HG03442 (cell line): Measurements from ENCODE around the gene DOC2B.
"Not testable (repeated sequence)": the region's sequence is repeated elsewhere in the genome, so short reads cannot be mapped to it uniquely, and the experiment has no call there.

Experiments
- ATAC-seq: cut with Tn5 transposase; IDR thresholded peaks from one replicate; pipeline ENCODE4 v1.9.1; 2021; ENCODE audit warnings: mild to moderate bottlenecking, moderate library complexity; ENCODE audit not compliant: unreplicated experiment

The DOC2B gene

DNA sequence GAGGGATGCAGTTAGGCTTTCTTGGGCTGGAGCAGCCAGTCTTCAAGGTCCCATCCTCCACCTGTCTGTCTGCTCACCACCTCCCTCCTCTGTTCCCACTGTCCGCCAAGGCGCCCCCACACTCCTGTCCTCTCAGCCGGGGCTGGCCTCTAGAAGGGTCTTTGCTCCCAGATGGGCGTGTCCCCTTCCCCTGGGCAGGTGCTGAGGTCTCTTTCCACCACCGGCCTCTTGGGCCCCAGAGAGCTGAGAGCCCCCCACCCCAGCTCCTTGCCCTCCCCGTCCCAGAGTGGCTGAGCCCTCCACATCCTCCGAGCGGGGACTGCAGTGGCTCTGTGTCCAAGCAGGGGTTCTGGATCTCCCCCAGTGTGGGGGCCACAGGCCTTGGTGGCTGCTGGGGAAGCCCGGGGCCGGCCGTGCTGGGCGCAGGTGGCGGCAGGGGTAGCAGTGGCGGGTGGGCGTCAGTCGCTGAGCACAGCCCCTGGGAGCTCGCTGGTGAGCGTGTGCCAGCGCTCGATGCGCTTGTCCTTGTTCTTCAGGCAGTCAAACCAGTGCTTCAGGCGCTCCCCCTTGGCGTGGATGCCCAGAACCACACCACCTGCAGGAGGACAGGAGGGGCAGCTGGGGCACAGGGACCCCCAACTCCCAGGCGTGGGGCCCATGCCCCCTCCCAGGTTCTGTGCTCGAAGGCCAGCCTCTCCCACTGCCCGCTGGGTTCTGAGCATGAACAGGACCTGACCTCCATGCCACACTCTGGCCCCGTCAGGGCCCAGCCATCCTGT, 34.3 kb downstream of the DOC2B start:
- no peak for ATAC-seq

DNA sequence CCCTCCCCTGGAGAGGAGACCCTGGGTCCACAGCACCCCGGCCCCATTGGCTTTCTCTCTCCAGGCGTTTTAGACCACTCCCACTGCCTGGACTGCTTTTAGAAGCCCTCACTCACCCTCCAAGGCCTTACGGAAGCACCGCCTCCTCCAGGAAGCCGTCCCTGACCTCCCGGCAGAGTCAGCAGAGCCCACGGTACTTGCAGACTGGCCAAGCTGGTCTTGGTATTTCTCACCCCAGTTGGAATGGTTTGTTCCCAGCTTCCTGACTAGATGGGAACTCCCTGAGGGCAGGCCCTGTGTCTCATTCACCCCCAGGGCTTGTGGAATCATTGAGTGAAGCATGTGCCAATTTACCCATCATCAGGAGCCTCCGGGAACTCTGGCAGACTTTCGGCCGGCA, 34.9 kb downstream of the DOC2B start:
- no peak for ATAC-seq

DNA sequence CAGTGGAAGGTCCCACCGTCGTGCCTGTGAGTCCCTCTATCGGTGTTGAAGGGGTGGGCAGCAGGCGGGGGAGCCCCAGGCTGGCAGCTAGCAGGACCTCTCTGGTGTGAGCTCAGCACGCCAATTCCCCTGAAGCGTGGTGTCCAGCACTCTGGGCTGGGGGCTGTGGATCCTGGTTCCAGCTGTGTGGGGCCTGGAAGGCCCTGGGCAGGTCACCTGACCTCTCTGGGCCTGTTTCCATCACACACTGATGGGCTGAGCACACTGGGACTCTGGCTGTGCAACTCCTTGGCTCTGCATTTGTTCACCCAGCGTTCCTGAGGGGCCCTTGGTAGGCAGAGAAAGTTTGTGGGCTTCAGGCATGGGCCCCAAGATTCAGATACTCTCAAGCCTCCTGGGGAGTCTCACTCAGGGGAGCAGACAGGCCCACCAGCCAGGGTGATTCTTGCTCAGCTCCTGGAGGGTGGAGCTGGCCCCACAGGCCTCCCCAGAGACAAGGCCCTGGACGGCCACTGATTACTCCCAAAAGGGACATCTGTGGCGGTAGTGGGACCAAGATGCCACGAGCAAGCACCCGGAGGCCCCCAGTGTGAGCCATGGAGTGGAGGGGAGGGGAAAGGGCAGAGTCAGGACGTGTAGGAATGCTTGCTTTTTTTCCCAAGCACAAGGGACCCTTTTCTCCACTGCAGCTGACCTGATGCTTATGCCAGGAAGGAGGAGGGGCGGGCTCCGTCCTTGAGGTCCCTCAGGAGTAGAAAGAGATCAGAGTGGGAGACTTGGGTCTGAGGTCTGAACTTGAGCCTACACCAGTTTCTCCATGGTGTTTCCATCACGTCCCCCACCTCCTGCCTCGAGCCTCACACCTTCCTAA, 35.5 kb downstream of the DOC2B start:
- ATAC-seq: no peak

DNA sequence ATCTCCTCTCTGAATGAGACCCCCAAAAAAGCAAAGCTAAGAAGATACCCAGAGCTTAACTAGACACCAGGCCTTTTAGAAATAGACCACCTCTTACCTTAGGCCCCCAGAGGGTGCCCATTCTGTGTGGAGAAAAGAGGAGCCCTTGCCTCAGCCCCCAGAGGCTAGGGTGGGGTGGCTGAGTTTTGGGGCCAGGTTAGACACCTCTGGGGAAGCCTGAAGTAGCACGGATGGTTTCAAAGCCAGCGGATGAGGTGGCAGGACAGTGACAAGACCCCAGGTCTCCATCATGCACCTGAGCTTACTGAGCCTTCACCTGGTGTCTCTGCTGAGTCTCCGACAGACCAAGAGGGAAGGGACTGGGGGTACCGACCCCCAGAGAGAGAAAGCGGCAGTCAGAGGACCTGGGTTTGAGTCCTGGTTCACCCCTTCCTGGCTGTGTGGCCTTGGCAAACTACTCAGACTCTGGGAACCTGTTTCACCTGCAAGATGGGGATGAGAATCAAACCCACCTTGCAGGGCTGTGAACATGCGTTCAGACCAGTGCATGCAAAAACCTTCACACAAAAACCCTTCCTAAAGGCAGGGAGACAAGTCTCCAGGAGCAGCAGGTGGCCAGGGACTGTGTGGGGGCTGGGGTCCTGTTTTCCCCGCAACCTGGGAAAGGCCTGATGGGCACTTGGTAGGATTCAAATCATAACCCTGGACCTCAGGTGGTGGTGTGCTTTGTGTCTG, 36.3 kb downstream of the DOC2B start:
- no peak for ATAC-seq

DNA sequence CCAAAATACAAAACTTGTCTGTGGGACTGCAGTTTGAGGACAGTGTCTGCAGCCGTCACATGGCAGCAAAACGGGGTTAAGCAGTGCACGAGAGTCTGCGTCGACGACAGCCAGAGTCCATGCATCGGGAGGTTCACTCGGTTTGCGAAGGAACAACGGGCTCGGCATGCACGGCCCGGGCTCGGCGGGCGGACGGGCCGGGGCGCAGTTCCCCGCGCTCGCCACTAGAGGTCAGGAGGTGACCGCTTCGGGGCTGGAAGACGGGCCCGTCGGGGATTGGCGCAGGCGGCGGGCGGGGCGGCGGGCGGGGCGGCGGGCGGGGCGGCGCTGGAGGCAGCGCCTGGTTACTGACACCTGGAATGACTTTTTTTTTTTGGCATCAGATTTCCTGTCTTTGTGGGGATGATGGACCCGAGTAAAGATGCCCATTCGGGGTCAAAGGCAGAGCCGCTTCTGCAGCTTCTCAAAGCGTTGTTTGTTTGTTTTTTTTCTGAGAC, 37.6 kb downstream of the DOC2B start:
- no peak for ATAC-seq

DNA sequence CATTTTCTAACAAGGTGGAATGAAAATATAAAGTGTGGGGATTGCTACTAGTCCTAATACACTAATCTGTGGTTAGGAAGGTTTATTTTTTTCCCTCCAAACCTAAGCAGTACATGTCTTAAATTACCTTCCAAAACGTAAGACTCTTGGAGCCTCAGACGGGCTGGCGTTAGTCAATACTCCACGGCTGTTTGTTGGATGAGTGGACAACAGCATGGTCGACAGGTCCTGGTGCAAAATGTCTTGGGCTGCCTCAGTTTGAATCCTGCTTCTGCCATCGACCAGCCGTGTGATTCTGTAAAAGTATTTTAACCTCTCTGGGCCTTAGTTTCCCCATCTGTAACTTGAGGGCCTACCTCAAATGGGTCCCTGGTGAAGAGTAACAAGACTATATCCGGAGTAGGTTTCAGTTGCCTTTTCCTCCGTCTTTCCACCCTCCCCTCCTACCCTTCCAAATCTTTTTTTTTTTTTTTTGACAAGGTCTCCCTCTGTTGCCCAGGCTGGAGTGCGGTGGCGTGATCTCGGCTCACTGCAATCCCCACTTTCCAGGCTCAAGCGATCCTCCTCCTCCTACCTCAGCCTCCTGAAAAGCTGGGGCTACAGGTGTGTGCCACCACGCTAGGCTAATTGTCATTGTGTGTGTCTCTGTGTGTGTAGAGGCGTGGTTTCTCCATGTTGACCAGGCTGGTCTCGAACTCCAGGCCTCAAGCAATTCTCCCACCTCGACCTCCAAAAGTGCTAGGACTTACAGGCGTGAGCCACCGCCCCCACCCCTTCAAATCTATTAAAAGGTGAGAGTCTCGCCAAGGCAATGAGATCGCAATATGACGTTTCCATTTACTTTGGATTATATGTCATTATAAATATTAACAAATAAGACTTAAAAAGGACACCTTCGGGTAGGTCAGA, 38.3 kb downstream of the DOC2B start:
- no peak for ATAC-seq

DNA sequence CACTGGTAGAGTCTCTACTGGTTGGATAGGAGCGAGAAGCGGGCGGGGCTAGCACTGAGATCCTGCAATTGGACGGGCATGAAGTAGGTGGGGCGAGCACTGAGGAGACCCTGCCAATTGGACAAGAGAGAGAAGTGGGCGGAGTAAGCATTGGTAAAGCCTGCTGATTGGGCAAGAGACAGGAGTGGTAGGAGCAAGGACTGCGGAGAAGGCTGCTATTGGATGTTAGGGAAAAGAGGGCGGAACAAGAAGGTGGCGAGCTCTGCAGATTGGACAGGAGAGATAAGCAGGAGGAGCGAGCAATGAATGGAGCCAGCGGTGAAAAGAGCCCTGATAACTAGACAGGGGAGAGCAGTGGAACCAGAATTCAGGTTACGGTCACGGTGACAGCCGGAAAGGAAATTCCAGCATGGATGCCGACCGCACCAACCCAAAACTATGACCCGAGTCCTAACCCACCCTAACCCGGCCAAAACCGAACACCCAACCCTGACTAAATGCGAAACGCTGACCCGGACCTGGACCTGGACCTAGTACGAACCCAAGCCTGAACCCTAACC, 39.3 kb downstream of the DOC2B start:
- no peak for ATAC-seq

DNA sequence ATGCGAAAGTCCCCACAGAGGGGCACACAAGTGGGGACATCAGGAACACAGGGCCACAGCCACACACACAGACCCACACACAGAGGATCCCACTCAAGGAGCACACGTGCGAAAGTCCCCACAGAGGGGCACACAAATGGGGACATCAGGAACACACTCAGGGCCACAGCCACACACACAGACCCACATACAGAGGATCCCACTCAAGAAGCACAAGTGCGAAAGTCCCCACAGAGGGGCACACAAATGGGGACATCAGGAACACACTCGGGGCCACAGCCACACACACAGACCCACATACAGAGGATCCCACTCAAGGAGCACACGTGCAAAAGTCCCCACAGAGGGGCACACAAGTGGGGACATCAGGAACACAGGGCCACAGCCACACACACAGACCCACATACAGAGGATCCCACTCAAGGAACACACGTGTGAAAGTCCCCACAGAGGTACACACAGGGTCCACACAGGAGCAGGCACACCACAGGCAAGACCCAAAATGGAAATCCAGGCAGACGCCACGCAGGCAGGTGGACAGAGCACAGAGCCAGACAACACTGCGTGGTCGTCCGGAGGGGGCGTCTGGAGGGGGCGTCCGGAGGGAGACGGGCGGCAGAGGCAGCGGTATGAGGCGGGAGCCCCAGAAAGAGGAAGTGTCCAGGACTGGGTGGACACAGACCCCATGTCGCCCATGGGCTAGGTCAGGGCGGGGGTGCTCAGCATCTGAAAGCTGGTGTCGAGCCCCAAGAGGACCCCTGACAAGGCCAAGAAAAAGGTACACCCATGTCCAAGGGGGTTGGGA, 41.8 kb downstream of the DOC2B start:
- ATAC-seq: not testable (repeated sequence)

DNA sequence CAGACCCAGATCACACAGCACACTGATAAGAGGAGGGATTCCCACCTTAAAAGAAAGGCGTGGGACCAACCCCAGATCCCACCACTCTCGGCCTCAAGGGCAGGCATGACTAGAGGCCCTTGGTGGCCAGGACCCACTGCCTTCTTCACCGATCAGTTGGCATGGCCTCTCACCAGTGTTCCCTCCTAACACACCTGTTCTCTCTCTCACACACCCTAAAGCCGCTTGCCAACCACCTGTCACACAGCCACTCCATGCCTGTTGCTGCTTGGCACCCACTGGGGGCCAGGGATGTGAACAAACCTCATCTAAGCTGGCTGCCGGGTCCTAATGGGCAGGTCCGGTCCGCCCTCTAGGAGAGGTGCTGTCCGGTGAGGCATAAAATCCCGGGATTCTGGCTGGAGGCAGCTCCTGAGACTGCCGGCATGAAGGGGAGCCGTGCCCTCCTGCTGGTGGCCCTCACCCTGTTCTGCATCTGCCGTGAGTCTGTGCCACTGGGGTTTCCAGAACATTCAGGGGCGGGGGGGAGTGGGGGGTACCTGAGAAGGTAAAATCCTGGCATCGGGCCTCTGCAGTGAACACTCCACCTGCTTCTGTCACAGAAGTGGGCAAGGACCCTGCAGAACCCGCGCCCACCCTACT, 44.2 kb downstream of the DOC2B start, which contains the start of gene SCGB1C2:
Gene SCGB1C2 (plus strand): TSS at position 404 of the 642 bp plus-strand sequence. CDS start 22 bp downstream, at position 426.
- ATAC-seq: not testable (repeated sequence)

DNA sequence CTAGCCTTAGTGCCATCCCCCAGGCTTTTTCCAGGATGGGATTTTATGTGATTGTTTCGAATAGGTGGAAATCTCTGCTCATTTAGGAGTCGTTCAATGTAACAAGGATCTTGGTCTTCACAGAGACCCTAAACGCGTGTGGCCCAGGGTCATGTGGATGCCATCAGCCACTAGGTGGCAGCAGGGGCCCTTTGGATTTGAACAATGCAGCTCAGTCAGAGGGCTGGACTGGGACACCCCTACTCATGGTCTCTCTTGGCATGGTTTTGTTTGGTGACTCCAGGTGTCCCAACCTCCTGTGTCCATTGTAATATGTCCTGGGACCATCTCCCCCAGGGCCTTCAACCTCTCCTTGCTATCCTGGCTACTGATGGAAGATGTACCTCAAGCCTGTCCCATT, 44.9 kb downstream of the DOC2B start:
- peak; percentile 63 for ATAC-seq

DNA sequence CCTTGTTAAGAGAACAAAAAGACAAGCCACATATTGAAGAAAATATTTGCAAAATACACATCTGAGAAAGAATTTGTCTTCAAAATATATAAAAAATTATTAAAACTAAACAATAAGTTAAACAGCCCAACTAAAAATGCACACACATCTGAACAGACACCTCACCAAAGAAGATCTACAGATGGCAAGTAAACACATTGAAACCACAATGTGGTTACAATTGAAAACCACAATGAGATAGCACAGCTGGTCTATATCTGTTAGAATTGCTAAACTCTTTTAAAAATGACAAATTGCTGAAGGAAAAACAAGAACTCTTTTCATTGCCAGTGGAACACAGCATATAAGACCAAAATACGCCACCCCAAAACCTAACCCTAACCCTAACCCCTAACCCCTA, 45.6 kb downstream of the DOC2B start:
- not testable (repeated sequence) for ATAC-seq

DNA sequence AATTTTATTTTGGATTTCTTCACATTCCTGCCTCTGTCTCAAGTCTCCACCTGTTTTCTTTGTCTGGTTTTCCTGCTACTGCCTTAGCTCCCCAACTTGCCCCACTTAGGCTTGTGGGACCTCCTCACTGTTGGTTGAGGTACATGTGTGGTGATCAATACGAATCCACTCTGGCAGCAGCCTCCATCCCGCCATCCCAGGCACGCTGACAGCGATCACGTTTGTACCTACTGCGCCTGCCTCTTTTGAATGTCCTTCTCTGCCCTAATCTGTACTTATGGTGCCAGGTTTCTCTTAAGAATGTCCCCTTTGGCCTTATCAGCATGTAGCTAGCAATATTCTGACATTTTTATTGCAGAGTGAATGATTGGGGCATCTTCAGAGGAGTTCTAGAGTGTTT, 46.4 kb downstream of the DOC2B start:
- not testable (repeated sequence) for ATAC-seq

DNA sequence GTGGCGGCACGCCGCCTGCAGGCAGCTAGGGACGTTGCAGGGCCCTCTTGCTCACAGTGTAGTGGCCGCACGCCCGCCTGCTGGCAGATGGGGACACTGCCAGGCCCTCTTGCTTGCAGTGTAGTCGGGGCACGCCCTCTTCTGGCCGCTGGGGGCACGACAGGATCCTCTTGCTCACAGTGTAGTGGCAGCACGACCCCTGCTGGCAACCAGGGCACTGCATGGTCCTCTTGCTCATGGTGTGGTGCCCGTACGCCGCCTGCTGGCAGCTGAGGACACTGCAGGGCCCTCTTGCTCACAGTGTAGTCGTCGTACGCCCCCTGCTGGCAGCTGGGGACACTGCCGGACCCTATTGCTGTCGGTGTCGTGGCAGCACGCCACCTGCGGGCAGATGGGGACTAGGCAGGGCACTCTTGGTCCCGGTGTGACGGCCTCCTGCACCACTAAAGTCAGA, 47.1 kb downstream of the DOC2B start:
- peak; percentile 70 for ATAC-seq

DNA sequence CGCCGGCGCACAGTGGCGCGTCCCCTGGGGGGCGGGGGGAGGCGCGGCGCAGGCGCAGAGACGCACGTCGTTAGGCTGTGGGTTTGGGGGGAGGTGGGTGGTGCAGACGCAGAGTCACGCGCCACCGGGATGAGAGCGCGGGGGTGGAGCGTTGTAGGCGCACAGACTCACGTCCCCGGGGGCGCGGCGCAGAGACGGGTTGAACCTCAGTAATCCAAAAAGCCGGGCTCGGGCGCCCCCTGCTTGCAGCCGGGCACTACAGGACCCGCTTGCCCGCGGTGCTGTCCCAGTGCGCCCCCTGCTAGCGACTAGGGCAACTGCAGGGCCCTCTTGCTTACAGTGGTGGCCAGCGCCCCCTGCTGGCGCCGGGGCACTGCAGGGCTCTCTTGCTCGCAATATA, 47.5 kb downstream of the DOC2B start:
- not testable (repeated sequence) for ATAC-seq

DNA sequence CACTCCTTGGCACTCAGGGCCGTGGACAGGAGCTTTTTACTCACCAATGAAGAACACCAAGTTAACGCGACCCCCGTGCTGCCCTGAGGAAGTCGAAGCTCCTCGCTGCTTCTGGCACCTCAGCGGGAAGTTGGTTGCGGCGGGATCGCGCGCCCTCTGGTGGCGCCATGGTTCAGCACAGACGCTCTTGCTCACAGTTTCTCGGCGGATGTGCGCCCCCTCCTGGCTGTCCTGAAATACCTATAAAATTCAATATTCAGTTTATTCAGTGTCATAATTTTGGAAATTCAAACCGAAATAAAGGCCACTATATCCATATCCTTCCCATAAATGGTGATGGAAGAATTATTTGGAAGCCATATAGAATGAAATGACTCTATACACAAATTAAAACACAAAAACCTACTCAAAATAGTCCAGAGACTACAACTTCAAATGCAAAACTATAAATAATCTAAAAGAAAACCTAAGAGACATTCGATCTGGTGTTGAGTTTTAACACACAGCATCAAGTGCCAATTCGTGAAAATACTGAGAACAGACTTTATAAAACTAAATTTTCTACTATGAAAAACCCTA, 63.0 kb downstream of the DOC2B start:
- not testable (repeated sequence) for ATAC-seq

DNA sequence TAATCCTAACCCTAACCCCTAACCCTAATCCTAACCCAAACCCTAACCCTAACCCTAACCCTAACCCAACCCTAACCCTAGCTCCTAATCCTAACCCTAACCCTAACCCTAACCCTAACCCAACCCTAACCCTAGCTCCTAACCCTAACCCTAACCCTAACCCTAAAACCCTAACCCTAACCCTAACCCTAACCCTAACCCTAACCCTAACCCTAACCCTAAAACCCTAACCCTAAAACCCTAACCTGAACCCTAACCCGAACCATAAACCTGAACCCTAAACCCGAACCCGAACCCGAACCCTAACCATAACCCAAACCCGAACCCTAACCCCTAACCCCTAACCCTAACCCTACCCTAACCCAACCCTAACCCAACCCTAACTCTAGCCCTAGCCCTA, 68.3 kb downstream of the DOC2B start:
- not testable (repeated sequence) for ATAC-seq
